ENCODE data around the gene SMIM24.

GRCh38 chr19:3524904-3525451, 44.7 kb upstream of the SMIM24 start:
- TF ChIP-seq, protein P1, sequence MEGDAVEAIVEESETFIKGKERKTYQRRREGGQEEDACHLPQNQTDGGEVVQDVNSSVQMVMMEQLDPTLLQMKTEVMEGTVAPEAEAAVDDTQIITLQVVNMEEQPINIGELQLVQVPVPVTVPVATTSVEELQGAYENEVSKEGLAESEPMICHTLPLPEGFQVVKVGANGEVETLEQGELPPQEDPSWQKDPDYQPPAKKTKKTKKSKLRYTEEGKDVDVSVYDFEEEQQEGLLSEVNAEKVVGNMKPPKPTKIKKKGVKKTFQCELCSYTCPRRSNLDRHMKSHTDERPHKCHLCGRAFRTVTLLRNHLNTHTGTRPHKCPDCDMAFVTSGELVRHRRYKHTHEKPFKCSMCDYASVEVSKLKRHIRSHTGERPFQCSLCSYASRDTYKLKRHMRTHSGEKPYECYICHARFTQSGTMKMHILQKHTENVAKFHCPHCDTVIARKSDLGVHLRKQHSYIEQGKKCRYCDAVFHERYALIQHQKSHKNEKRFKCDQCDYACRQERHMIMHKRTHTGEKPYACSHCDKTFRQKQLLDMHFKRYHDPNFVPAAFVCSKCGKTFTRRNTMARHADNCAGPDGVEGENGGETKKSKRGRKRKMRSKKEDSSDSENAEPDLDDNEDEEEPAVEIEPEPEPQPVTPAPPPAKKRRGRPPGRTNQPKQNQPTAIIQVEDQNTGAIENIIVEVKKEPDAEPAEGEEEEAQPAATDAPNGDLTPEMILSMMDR (IDR thresholded peaks at IDR 0.05; ENCODE audit: low read depth, low read length): no peak
- no peak for TF ChIP-seq EZH2phosphoT487 (IDR thresholded peaks at IDR 0.05; ENCODE audit: low read depth)
